Body of pancreas (tissue), 4 donors: ENCODE measurements around the gene CNTNAP3B.
"Not testable (repeated sequence)": the region's sequence is repeated elsewhere in the genome, so short reads cannot be mapped to it uniquely, and the experiment has no call there.

ENCODE experiments used
- POLR2A ChIP-seq, 3 donors: fragments of 450-650 bp; IDR thresholded peaks; one replicate each; pipeline ENCODE4 v1.6.1; 2016; ENCODE audit warnings: antibody characterized with exemption in 3 of 3, mild to moderate bottlenecking in 2 of 3
- TF ChIP-seq, protein P1 (sequence below), 7 experiments: fragments of 450-650 bp in 4 of 7; fragments of 200-600 bp in 3 of 7; sonication (generic) in 3 of 7; IDR thresholded peaks; one replicate each; pipeline ENCODE4 v1.5.1; 2016 to 2019; ENCODE audit warnings: antibody characterized with exemption in 7 of 7

DNA sequence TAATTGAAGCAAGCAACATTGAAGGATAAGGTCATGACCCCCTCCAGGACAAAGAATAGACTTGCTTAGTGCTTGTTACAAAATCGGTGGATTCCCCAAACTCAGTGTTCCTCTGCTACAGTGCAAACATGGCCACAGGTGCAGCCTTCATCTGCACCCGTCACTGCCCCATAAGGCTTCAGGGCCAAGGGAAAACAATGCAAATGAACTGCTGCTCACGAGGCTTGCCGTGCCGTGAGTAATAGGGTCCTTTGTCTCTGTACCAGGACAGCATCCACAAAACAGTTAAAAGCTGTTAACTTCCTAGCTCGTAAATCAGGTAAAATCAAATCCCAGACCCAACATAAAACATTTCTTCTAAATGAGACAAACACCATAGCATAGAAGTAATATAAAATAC lies 226.5 kb downstream of the CNTNAP3B start:
- TF ChIP-seq, protein P1, sequence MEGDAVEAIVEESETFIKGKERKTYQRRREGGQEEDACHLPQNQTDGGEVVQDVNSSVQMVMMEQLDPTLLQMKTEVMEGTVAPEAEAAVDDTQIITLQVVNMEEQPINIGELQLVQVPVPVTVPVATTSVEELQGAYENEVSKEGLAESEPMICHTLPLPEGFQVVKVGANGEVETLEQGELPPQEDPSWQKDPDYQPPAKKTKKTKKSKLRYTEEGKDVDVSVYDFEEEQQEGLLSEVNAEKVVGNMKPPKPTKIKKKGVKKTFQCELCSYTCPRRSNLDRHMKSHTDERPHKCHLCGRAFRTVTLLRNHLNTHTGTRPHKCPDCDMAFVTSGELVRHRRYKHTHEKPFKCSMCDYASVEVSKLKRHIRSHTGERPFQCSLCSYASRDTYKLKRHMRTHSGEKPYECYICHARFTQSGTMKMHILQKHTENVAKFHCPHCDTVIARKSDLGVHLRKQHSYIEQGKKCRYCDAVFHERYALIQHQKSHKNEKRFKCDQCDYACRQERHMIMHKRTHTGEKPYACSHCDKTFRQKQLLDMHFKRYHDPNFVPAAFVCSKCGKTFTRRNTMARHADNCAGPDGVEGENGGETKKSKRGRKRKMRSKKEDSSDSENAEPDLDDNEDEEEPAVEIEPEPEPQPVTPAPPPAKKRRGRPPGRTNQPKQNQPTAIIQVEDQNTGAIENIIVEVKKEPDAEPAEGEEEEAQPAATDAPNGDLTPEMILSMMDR (IDR thresholded peaks at IDR 0.05): not testable (repeated sequence)
- TF ChIP-seq POLR2A (IDR thresholded peaks at IDR 0.05): not testable (repeated sequence)
